AG10803 (cell line): ENCODE measurements around the gene AARS2.

Experiments used
- DNase-seq: peaks from one replicate; pipeline ENCODE4 v3.0.0; 2010; ENCODE audit warnings: low read depth
- H3K4me3 ChIP-seq: 2 replicates; pipeline ENCODE4 v1.5.1; 2011; ENCODE audit warnings: mild to moderate bottlenecking, low read length, control low read depth
- TF ChIP-seq, protein P1 (sequence below): conservative IDR thresholded peaks from 2 replicates; pipeline ENCODE4 v1.5.1; 2011; ENCODE audit warnings: mild to moderate bottlenecking, low read length, control low read depth, inconsistent platforms

The AARS2 gene

DNA sequence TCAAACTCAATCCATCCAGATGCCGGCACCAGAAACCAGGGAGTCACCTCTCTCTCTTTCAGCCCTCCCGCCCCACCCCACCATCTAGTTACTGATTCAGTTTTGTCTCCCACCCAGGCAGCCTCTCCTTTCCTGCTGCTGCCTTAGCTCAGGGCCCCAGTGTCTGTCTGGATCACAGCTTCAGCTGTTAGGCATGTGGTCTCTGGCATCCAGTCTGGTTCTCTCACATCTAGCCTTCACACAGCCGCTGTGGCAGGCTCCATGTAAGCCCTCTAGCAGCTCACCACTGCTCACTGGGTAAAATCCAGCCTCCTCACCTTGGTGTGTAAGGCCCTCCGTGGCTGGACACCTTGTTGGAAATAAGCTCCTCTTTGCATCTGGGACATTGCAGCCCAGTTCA is 21.3 kb downstream of the AARS2 start:
- TF ChIP-seq, protein P1, sequence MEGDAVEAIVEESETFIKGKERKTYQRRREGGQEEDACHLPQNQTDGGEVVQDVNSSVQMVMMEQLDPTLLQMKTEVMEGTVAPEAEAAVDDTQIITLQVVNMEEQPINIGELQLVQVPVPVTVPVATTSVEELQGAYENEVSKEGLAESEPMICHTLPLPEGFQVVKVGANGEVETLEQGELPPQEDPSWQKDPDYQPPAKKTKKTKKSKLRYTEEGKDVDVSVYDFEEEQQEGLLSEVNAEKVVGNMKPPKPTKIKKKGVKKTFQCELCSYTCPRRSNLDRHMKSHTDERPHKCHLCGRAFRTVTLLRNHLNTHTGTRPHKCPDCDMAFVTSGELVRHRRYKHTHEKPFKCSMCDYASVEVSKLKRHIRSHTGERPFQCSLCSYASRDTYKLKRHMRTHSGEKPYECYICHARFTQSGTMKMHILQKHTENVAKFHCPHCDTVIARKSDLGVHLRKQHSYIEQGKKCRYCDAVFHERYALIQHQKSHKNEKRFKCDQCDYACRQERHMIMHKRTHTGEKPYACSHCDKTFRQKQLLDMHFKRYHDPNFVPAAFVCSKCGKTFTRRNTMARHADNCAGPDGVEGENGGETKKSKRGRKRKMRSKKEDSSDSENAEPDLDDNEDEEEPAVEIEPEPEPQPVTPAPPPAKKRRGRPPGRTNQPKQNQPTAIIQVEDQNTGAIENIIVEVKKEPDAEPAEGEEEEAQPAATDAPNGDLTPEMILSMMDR: no peak
- DNase-seq: no peak
- H3K4me3 ChIP-seq: no peak overlapping the region

DNA sequence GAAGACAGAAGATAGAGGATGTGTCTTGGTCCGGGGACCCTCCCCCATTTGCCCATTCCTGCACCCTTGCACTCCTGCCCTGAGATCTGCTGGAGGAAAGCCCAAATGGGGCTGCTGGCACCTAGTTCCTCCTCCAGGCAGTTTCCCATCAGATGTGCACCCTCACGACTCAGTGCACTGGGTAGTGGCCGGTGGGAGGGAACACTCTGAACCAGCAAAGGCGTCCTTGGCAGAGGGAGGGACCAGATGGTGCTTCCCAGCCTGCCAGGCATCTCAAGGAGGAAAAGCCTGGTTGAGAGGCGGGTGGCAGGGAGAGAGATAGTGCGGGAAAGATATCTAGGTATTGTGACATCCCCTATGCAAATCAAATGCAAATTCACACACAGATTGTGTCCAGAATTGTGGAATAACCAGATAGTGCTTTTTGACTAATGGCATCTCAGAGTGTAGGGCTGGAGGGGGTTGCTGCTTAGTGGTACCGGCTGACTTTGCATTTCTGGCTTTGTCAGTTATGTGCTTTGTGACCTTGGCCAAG is 23.4 kb downstream of the AARS2 start:
- TF ChIP-seq, protein P1: no peak
- no peak overlapping the region for H3K4me3 ChIP-seq
- DNase-seq: no peak

DNA sequence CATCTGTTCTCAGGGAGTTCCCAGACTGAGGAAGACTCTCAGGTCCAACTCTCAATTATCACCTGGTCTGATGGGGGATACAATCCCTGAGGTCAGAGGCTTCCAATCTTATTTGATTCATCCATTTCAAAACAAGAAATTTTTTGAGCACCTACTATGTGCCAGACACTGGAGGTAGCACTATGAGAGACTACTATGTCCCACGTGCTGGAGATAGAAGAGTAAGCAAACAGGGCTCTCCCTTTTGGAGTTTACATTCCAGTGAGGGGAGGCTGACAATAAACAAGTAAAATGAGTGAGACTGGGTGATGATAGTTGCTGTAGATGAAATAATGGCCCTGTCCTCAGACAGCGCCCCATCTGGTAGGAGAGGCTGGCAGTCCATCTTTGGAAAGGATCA is 26.4 kb downstream of the AARS2 start:
- TF ChIP-seq, protein P1: no peak
- H3K4me3 ChIP-seq: no peak overlapping the region
- DNase-seq: no peak

DNA sequence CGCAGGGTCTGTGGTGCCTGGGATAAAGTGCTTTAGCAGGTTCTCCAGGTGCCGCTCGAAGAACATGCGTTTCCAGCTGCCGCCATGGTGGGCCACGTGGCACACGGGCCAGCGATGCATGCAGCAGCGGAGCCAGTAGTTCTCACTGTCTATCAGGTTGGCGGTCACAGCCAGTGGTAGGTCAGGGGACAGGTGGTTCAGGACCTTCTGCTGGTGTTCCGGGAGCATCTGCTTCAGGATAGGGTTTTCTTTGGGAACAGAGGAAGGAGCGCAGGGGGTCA is 26.9 kb downstream of the AARS2 start:
- H3K4me3 ChIP-seq: no peak overlapping the region
- TF ChIP-seq, protein P1: no peak
- DNase-seq: no peak

DNA sequence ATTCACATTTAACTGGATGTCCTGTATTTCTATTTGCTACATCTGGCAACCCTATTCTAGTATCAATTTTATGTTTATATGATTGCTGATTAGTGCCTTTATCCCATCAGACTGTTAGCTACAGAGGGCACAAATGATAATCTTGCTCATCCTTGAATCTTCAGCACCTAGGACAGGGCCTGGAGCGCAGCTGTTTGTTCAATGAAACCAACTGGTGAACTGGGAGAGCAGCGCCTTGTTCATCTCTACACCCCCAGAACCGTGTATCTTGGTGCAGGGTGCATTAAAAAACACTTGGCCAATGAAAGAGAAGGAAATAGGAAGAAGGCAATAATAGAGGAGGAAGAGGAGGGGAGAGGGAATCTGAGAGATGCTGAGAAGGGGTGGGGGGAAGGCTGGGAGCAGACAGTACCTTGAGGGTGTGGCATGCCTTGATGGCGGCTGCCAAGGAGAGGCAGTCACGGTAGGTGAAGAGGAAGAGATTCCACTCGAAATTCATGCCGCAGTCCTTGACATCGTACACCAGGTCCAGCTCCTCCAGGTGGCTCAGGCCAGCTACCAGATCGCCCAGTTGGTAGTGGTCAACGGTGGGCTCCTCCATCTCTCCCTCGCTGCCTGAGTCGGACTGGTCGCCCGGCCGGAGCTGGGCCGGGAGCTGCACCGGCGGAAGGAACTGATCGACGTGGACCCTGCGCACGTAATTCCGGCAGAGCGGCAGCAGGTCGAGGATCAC is 27.4 kb downstream of the AARS2 start:
- no peak overlapping the region for H3K4me3 ChIP-seq
- TF ChIP-seq, protein P1: no peak
- no peak for DNase-seq

DNA sequence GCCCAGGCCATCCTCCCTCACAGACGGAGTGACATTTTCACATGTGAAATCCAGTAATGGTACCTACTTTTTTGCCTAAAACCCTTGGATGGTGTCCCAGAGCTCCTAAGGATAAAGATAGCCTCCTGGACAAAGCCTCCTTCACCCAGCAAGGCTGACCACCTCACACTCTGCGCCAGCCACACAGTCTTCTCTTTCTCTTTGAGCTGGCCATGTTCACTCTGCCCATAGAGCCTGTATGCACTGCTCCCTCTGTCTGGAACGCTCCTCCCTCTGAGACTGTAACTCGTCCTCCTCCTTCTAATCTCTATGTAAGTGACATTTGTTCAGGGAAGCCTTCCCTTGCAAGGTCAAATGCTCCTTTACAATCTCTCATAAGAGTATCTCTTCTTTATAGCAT is 28.3 kb downstream of the AARS2 start:
- TF ChIP-seq, protein P1: no peak
- no peak for DNase-seq
- no peak overlapping the region for H3K4me3 ChIP-seq

DNA sequence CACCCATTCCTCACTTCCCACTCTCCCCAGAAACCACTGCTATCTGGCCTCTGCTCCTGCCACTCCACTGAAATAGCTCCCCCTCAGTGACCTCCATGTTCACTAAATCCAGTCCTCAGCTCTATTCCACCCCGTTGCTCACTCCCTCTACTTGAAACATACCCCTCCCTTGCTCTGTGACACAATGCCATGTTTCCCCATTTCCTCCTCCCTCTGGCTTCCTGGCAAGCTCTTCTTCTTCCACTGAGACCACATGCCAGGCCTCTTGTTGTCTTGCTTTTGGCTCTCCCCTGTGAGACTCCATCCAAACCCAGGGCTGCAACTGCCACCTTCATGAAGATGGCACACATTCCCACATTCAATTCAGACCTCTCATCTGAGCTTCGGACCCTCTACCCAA is 29.0 kb downstream of the AARS2 start:
- H3K4me3 ChIP-seq: no peak overlapping the region
- DNase-seq: no peak
- TF ChIP-seq, protein P1: no peak
